ENCODE data around the gene DNAJC9. TPM values are rescaled to one million over a fixed set of nuclear protein-coding genes. Genes with fewer than 3 reads are reported as not detected.

Gene DNAJC9
- total RNA-seq, 1 experiment from 2014 or later, result 45.6 TPM

GRCh38 chr10:73234695-73235094 is 12.4 kb downstream of the DNAJC9 start:
- Histone ChIP-seq H4K20me1 (ENCODE audit: insufficient read depth) (no peaks in the 10 kb centered on the region; the same call in 1 of the 2 replicates), H3F3A (ENCODE audit: insufficient read depth, low read depth) (peaks cover 13% of the 10 kb centered on the region; the same call in 1 of the 2 replicates), H3K27me3 (ENCODE audit: insufficient read depth, low read depth) (no peaks in the 10 kb centered on the region), H3K4me3 (no peak overlapping the region), H3K4me1 (replicated peaks; ENCODE audit: insufficient read depth) (no peaks in the 10 kb centered on the region), H3K9me2 (ENCODE audit: insufficient read depth) (no peaks in the 10 kb centered on the region), H3K79me2 (ENCODE audit: low read depth) (no peaks in the 10 kb centered on the region), H3K36me3 (ENCODE audit: low read depth) (0 out of 2 replicates have a peak, but pooled peaks cover 4% of the 10 kb centered on the region), H3K9me3 (ENCODE audit: insufficient read depth, low read depth) (no peaks in the 10 kb centered on the region), H3K4me2 (no peak overlapping the region), H2AFZ (no peak overlapping the region), H3K27ac (no peak overlapping the region)
- CTCF ChIA-PET, result no interaction called here
- no peak for DNase-seq
- no peak for TF ChIP-seq EZH2 (IDR thresholded peaks at IDR 0.05; ENCODE audit: low read depth)
- TF ChIP-seq, protein P1, sequence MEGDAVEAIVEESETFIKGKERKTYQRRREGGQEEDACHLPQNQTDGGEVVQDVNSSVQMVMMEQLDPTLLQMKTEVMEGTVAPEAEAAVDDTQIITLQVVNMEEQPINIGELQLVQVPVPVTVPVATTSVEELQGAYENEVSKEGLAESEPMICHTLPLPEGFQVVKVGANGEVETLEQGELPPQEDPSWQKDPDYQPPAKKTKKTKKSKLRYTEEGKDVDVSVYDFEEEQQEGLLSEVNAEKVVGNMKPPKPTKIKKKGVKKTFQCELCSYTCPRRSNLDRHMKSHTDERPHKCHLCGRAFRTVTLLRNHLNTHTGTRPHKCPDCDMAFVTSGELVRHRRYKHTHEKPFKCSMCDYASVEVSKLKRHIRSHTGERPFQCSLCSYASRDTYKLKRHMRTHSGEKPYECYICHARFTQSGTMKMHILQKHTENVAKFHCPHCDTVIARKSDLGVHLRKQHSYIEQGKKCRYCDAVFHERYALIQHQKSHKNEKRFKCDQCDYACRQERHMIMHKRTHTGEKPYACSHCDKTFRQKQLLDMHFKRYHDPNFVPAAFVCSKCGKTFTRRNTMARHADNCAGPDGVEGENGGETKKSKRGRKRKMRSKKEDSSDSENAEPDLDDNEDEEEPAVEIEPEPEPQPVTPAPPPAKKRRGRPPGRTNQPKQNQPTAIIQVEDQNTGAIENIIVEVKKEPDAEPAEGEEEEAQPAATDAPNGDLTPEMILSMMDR (conservative IDR thresholded peaks at IDR 0.05), result no peak
- intact Hi-C loops (cut with micrococcal nuclease; ENCODE audit: unreplicated experiment), result no loop called here
- BruUV-seq (replicated peaks), result no TSS peak
- POLR2A ChIA-PET (ENCODE audit: unreplicated experiment), result no interaction called here

- Histone ChIP-seq H3K9me3 (ENCODE audit: insufficient read depth, low read depth) (no peaks in the 10 kb centered on the region), H3K4me2 (no peak overlapping the region), H3K9me2 (ENCODE audit: insufficient read depth) (no peaks in the 10 kb centered on the region), H3K36me3 (ENCODE audit: low read depth) (no peaks in the 10 kb centered on the region), H2AFZ (no peak overlapping the region), H3K27me3 (ENCODE audit: insufficient read depth, low read depth) (no peaks in the 10 kb centered on the region), H3K79me2 (ENCODE audit: low read depth) (no peaks in the 10 kb centered on the region), H3K4me1 (replicated peaks; ENCODE audit: insufficient read depth) (no peaks in the 10 kb centered on the region), H3K27ac (no peak overlapping the region), H3K4me3 (no peak overlapping the region), H4K20me1 (ENCODE audit: insufficient read depth) (no peaks in the 10 kb centered on the region; the same call in 1 of the 2 replicates), H3F3A (ENCODE audit: insufficient read depth, low read depth) (0 out of 2 replicates have a peak, but pooled peaks cover 7% of the 10 kb centered on the region)
- ChIA-PET CTCF (no interaction called here), POLR2A (ENCODE audit: unreplicated experiment) (no interaction called here)
- TF ChIP-seq, protein P1 (conservative IDR thresholded peaks at IDR 0.05), result no peak
- TF ChIP-seq EZH2 (IDR thresholded peaks at IDR 0.05; ENCODE audit: low read depth), result no peak
- intact Hi-C loops (cut with micrococcal nuclease; ENCODE audit: unreplicated experiment), result no loop called here
- no TSS peak for BruUV-seq (replicated peaks)
- DNase-seq, result no peak
These were observed 13.2 kb downstream of the DNAJC9 start for GRCh38 chr10:73233883-73234282.

- no peak for TF ChIP-seq EZH2 (IDR thresholded peaks at IDR 0.05; ENCODE audit: low read depth)
- TF ChIP-seq, protein P1 (conservative IDR thresholded peaks at IDR 0.05), result no peak
- no peaks in the 10 kb centered on the region for H3K9me2 ChIP-seq (ENCODE audit: insufficient read depth)
- no peak overlapping the region for H3K4me3 ChIP-seq
- no peaks in the 10 kb centered on the region for H3K79me2 ChIP-seq (ENCODE audit: low read depth)
- no peak overlapping the region for H2AFZ ChIP-seq
- no peaks in the 10 kb centered on the region for H3K9me3 ChIP-seq (ENCODE audit: insufficient read depth, low read depth)
- no peak overlapping the region for H3K4me2 ChIP-seq
- H4K20me1 ChIP-seq (ENCODE audit: insufficient read depth), result no peaks in the 10 kb centered on the region; the same call in 1 of the 2 replicates
- no peaks in the 10 kb centered on the region for H3K4me1 ChIP-seq (replicated peaks; ENCODE audit: insufficient read depth)
- intact Hi-C loops (cut with micrococcal nuclease; ENCODE audit: unreplicated experiment), result no loop called here
- no peak overlapping the region for H3K27ac ChIP-seq
- H3K36me3 ChIP-seq (ENCODE audit: low read depth), result no peaks in the 10 kb centered on the region
- no peak for DNase-seq
- peaks cover 7% of the 10 kb centered on the region; the same call in 1 of the 2 replicates for H3F3A ChIP-seq (ENCODE audit: insufficient read depth, low read depth)
- no TSS peak for BruUV-seq (replicated peaks)
- no peaks in the 10 kb centered on the region for H3K27me3 ChIP-seq (ENCODE audit: insufficient read depth, low read depth)
- ChIA-PET CTCF (no interaction called here), POLR2A (ENCODE audit: unreplicated experiment) (no interaction called here)
These were observed 14.2 kb downstream of the DNAJC9 start for GRCh38 chr10:73232887-73233286.

Measured in PC-9 (cell line).